ENCODE measurements around the gene IFNLR1.

DNA sequence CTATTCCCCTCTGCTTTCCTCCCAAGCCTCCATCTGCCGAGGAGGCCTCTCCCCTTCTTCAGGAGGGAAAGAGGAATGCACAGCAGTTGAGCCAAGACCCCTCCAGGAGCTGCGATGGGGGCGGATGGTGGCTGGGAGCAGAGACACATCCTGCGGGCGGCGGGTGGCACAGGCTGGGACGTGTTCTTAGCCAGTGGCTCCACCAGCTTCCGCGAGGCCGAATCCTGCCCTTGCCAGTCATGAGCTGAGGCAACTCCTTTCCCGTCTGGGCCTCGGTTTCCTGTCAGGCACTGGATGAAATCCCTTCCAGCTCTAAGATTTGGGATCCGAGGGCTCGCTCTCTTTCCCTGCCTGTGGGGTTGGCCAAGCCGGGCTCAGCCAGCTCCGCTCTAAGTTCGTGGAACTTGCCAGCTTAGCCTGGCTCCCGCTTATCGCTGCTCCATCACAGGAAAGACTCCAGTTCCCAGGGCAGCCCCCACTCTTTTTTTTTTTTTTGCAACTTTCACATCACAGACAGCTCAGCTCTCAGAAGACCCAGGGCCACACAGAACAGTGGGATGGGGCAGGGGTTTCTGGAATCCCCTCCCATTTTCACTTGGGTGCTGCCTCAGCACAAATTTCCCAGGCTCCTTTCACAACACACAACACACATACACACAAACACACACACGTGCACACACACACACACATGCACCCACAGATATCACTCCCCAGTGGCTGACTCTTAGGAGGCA is 75.7 kb downstream of the IFNLR1 start:
- TF ChIP-seq JUND (IDR thresholded peaks at IDR 0.05; ENCODE audit: low read length): no peak
- no peak for TF ChIP-seq YY1 (IDR thresholded peaks at IDR 0.05; ENCODE audit: low read depth, low read length)
- TF ChIP-seq RFX5 (IDR thresholded peaks at IDR 0.05; ENCODE audit: borderline replicate concordance, low read depth, low read length): no peak
- no peak for TF ChIP-seq KDM1A (IDR thresholded peaks at IDR 0.05; ENCODE audit: borderline replicate concordance, low read length)

Measured in H1 (cell line).